A673 (cell line): Measurements from ENCODE around the gene CLEC4M. TPM values are rescaled to one million over a fixed set of nuclear protein-coding genes. Genes with fewer than 3 reads are reported as not detected.

Source experiments
- BruUV-seq: library from RNA; stranded (reverse); fragments of 400-500 nt; replicated peaks from 2 replicates; lab custom pipeline; 2021; lab: Mats Ljungman, UMichigan
- CTCF ChIA-PET: fragments of 300-600 bp; sonication (Branson Sonifier 250); formaldehyde crosslinking; loops from one replicate; lab custom pipeline; 2022; ENCODE audit warnings: antibody characterized with exemption; lab: Charles Lee
- POLR2A ChIA-PET: fragments of 300-600 bp; sonication (Branson Sonifier 250); formaldehyde crosslinking; loops from one replicate; lab custom pipeline; 2022; ENCODE audit warnings: antibody characterized with exemption; ENCODE audit not compliant: low non-redundant PET; lab: Charles Lee
- DNase-seq: peaks from one replicate; pipeline ENCODE4 v3.0.0-alpha.2; 2015; ENCODE audit warnings: low spot score
- H3K27ac ChIP-seq: fragments of 200-600 bp; sonication (generic); 2 replicates; pipeline ENCODE4 v1.5.1; 2016; ENCODE audit warnings: mixed run types, low read depth, mild to moderate bottlenecking, mixed read lengths, antibody characterized with exemption, low read length; ENCODE audit not compliant: poor library complexity, severe bottlenecking
- H3K27me3 ChIP-seq: fragments of 200-600 bp; sonication (generic); replicated peaks from 2 replicates; pipeline ENCODE4 v1.6.1; 2017; ENCODE audit warnings: mixed run types, low read depth, mild to moderate bottlenecking, mixed read lengths, antibody characterized with exemption, low read length; ENCODE audit not compliant: insufficient read depth, poor library complexity
- H3K36me3 ChIP-seq: fragments of 200-600 bp; sonication (generic); 2 replicates; pipeline ENCODE4 v1.6.1; 2016; ENCODE audit warnings: mixed run types, mild to moderate bottlenecking, mixed read lengths, antibody characterized with exemption, low read length; ENCODE audit not compliant: insufficient read depth, poor library complexity, severe bottlenecking
- H3K4me1 ChIP-seq: fragments of 200-600 bp; sonication (generic); 2 replicates; pipeline ENCODE4 v1.6.1; 2017; ENCODE audit warnings: mixed run types, mild to moderate bottlenecking, mixed read lengths, antibody characterized with exemption, low read length; ENCODE audit not compliant: insufficient read depth, poor library complexity, severe bottlenecking
- H3K4me3 ChIP-seq: fragments of 200-600 bp; sonication (generic); 2 replicates; pipeline ENCODE4 v1.5.1; 2016; ENCODE audit warnings: low read depth, mixed run types, mild to moderate bottlenecking, mixed read lengths, low read length; ENCODE audit not compliant: poor library complexity, severe bottlenecking
- H3K9me3 ChIP-seq: fragments of 200-600 bp; sonication (generic); 2 replicates; pipeline ENCODE4 v1.6.1; 2016; ENCODE audit warnings: mixed run types, low read depth, mild to moderate bottlenecking, mixed read lengths, antibody characterized with exemption, low read length; ENCODE audit not compliant: poor library complexity, severe bottlenecking
- EZH2 ChIP-seq: fragments of 200-600 bp; sonication (generic); IDR thresholded peaks from 2 replicates; pipeline ENCODE4 v1.6.1; 2017; ENCODE audit warnings: borderline replicate concordance, low read depth, mild to moderate bottlenecking, mixed read lengths, antibody characterized with exemption, low read length; ENCODE audit not compliant: poor library complexity, severe bottlenecking
- intact Hi-C: fragments of 100-400 bp; cut with micrococcal nuclease; formaldehyde crosslinking; loops from one replicate; pipeline ENCODE4 v1.10.0; 2022; ENCODE audit not compliant: unreplicated experiment
- total RNA-seq: library from RNA; stranded (reverse); gene quantifications from 2 replicates; pipeline ENCODE4 v1.2.3, GENCODE V29; 2021
- TF ChIP-seq, protein P1 (sequence below): fragments of 300-800, 200-600 bp; sonication (generic); conservative IDR thresholded peaks from 2 replicates; pipeline ENCODE4 v1.5.1; 2017; ENCODE audit warnings: low read depth, mild to moderate bottlenecking, antibody characterized with exemption, low read length, moderate library complexity, mixed read lengths

Gene CLEC4M
- total RNA-seq, 1 experiment from 2014 or later, result not detected

DNA sequence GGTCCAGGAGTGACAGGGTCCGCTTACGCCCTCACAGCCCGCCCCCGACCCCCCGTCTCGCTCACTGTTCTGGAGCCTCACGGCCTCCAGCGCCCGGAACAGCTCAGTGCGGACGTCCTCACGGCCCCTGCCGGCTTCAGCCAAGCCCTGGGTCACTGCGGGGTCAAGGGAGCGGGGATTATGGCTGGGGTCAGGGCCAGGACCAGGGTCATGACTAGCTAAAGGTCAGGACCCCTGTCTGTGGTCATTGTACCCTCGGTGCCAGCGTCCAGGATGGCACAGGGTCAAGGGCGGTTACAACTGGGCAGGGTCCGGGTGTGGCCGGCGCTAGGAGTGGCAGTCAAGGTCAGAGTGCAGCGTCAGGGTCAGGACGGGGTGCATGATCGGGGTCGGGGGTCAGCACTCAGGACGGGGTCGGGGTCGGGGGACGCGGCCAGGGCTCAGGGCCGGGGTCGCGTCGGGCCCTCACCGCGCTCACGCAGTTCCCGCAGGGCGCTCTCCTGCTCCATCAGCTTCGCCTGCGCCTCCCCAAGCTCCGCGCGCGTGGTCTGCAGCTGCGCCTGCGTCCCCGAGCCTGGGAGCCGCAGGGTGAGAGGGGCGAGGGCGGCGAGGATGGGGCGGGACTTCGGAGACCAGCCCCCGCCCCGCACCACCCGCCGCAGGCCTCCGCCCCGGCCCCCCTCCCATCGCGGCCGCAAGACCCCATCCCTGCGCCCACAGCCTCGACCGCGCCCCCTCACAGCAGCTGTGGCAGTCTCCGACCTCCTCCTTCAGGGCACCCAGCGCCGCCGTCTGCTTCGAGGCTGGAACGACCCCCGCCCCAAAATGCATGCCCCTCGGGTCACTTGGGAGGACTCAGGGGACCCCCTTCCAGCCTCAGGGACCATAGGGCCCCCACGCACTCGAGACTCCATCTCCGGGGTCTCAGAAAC, 32.5 kb upstream of the CLEC4M start:
- CTCF ChIA-PET, result no interaction called here
- H3K36me3 ChIP-seq, result no peaks in the 10 kb centered on the region
- DNase-seq, result no peak
- POLR2A ChIA-PET, result no interaction called here
- TF ChIP-seq, protein P1, sequence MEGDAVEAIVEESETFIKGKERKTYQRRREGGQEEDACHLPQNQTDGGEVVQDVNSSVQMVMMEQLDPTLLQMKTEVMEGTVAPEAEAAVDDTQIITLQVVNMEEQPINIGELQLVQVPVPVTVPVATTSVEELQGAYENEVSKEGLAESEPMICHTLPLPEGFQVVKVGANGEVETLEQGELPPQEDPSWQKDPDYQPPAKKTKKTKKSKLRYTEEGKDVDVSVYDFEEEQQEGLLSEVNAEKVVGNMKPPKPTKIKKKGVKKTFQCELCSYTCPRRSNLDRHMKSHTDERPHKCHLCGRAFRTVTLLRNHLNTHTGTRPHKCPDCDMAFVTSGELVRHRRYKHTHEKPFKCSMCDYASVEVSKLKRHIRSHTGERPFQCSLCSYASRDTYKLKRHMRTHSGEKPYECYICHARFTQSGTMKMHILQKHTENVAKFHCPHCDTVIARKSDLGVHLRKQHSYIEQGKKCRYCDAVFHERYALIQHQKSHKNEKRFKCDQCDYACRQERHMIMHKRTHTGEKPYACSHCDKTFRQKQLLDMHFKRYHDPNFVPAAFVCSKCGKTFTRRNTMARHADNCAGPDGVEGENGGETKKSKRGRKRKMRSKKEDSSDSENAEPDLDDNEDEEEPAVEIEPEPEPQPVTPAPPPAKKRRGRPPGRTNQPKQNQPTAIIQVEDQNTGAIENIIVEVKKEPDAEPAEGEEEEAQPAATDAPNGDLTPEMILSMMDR, result no peak
- TF ChIP-seq EZH2, result no peak
- no peaks in the 10 kb centered on the region for H3K4me1 ChIP-seq
- H3K9me3 ChIP-seq, result no peaks in the 10 kb centered on the region
- BruUV-seq, result no TSS peak
- intact Hi-C loops, result no loop called here
- H3K27me3 ChIP-seq, result peaks cover 65% of the 10 kb centered on the region
- no peak overlapping the region for H3K27ac ChIP-seq
- no peak overlapping the region for H3K4me3 ChIP-seq

DNA sequence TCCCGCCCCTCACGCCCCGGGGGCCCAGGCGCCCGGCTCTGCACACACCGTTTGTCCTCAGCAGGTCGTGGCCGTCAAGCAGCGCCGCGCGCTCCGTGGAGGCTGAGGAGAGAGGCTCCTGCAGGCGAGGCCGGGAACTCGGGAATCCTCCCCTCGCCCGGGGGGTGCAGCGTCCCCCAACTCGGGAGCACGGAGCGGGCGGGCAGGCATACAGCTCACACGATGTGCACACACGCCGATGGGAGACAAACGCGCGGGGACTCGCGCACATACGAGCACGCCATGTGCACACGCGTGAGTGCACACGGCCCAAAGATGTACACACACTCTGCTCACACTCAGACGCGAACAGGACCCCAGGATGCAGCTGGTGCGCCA, 31.8 kb upstream of the CLEC4M start:
- H3K27me3 ChIP-seq, result peaks cover 65% of the 10 kb centered on the region
- H3K36me3 ChIP-seq, result no peaks in the 10 kb centered on the region
- H3K9me3 ChIP-seq, result no peaks in the 10 kb centered on the region
- H3K4me3 ChIP-seq, result no peak overlapping the region
- intact Hi-C loops, result no loop called here
- no peaks in the 10 kb centered on the region for H3K4me1 ChIP-seq
- TF ChIP-seq EZH2, result no peak
- TF ChIP-seq, protein P1, result no peak
- no TSS peak for BruUV-seq
- no peak for DNase-seq
- ChIA-PET CTCF (no interaction called here), POLR2A (no interaction called here)
- H3K27ac ChIP-seq, result no peak overlapping the region

DNA sequence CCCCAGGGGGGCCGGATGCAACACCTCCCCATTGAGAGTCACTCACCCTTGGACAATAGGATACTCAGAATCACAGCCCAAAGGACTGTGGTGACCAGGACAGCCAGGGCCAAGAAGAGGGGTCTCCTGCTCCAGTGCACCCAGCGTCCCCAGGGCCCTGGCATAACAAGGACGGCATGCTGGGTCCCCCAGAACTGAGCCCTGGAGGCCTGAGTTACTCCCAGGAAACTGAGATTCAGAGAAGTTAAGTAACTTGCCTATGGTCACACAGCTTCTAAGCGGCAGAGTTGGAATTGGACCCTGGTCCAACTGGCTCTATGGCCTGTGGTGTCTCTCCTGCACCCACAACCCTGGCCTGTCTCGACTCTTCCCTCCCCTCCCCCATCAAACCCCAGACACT, 31.4 kb upstream of the CLEC4M start:
- peaks cover 65% of the 10 kb centered on the region for H3K27me3 ChIP-seq
- no TSS peak for BruUV-seq
- TF ChIP-seq EZH2, result no peak
- TF ChIP-seq, protein P1, result no peak
- no peaks in the 10 kb centered on the region for H3K4me1 ChIP-seq
- H3K36me3 ChIP-seq, result no peaks in the 10 kb centered on the region
- DNase-seq, result no peak
- ChIA-PET POLR2A (no interaction called here), CTCF (no interaction called here)
- H3K9me3 ChIP-seq, result no peaks in the 10 kb centered on the region
- intact Hi-C loops, result no loop called here
- H3K4me3 ChIP-seq, result no peak overlapping the region
- no peak overlapping the region for H3K27ac ChIP-seq
